ENCODE results near the gene SPATA6. TPM values are rescaled to one million over a fixed set of nuclear protein-coding genes. Genes with fewer than 3 reads are reported as not detected.
"Not testable (repeated sequence)": the region's sequence is repeated elsewhere in the genome, so short reads cannot be mapped to it uniquely, and the experiment has no call there.

Gene SPATA6
- total RNA-seq, 1 experiment from 2014 or later = 4.2 TPM

DNA sequence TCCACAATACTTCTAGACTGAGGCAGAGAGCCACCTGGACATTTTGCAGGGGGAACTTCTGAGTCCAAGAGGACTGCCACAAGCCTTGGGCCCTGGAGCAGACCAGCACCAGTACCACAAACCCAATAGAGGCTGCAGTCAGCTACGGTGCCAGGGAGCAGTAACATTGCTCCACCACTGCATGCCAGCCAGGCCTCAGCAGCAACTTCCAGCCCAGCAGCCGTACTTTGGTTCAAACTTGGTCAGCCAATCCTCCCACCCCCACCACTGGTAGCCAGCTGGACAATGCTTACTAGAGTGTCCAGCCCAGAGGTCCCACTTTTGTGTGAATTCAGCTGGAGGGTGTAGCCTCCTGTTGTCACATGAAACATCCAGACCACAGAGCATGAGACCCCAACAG is 142.1 kb downstream of the SPATA6 start:
- H3K4me1 Mint-ChIP-seq (ENCODE audit: insufficient read depth, unreplicated experiment) = no peaks in the 10 kb centered on the region
- peaks cover 4% of the 10 kb centered on the region for H3K36me3 Mint-ChIP-seq (ENCODE audit: insufficient read depth, unreplicated experiment)
- POLR2A ChIA-PET = no interaction called here
- no peaks in the 10 kb centered on the region for H3K27me3 Mint-ChIP-seq (ENCODE audit: insufficient read depth, unreplicated experiment)
- H3K27ac Mint-ChIP-seq (ENCODE audit: low read depth, unreplicated experiment) = no peak overlapping the region
- DNase-seq (ENCODE audit: unreplicated experiment) = no peak
- TF ChIP-seq, protein P1, sequence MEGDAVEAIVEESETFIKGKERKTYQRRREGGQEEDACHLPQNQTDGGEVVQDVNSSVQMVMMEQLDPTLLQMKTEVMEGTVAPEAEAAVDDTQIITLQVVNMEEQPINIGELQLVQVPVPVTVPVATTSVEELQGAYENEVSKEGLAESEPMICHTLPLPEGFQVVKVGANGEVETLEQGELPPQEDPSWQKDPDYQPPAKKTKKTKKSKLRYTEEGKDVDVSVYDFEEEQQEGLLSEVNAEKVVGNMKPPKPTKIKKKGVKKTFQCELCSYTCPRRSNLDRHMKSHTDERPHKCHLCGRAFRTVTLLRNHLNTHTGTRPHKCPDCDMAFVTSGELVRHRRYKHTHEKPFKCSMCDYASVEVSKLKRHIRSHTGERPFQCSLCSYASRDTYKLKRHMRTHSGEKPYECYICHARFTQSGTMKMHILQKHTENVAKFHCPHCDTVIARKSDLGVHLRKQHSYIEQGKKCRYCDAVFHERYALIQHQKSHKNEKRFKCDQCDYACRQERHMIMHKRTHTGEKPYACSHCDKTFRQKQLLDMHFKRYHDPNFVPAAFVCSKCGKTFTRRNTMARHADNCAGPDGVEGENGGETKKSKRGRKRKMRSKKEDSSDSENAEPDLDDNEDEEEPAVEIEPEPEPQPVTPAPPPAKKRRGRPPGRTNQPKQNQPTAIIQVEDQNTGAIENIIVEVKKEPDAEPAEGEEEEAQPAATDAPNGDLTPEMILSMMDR (IDR thresholded peaks at IDR 0.05; ENCODE audit: unreplicated experiment) = no peak
- CTCF ChIA-PET = no interaction called here
- no TSS peak for BruUV-seq (replicated peaks)
- H3K4me3 Mint-ChIP-seq (ENCODE audit: unreplicated experiment) = no peak overlapping the region
- intact Hi-C loops (cut with micrococcal nuclease) = no loop called here
- peaks cover 40% of the 10 kb centered on the region for H3K9me3 Mint-ChIP-seq (ENCODE audit: unreplicated experiment)

DNA sequence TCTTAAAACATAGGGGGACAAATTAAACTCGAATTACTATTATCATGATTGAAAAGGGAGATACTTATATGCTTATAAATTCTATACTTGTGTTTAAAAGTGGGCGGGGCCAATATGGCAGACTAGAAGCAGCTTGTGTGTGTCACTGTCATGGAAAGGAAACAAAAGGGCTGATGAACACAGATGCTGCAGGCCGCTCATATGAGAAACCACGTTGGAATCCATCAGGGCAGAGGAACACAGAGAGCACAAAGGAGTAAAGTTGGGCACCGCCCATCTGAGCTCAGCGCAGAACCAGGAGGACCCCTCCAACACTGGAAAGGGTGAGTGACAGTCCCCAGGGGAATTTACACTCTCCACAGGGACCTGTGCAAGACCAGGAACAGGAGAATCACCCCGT is 142.5 kb downstream of the SPATA6 start:
- Mint-ChIP-seq H3K27me3 (ENCODE audit: insufficient read depth, unreplicated experiment) (no peaks in the 10 kb centered on the region), H3K27ac (ENCODE audit: low read depth, unreplicated experiment) (no peak overlapping the region), H3K4me3 (ENCODE audit: unreplicated experiment) (no peak overlapping the region), H3K9me3 (ENCODE audit: unreplicated experiment) (peaks cover 40% of the 10 kb centered on the region), H3K36me3 (ENCODE audit: insufficient read depth, unreplicated experiment) (peaks cover 7% of the 10 kb centered on the region), H3K4me1 (ENCODE audit: insufficient read depth, unreplicated experiment) (no peaks in the 10 kb centered on the region)
- TF ChIP-seq, protein P1 (IDR thresholded peaks at IDR 0.05; ENCODE audit: unreplicated experiment) = no peak
- POLR2A ChIA-PET = no interaction called here
- intact Hi-C loops (cut with micrococcal nuclease) = no loop called here
- no peak for DNase-seq (ENCODE audit: unreplicated experiment)
- BruUV-seq (replicated peaks) = no TSS peak
- CTCF ChIA-PET = no interaction called here

DNA sequence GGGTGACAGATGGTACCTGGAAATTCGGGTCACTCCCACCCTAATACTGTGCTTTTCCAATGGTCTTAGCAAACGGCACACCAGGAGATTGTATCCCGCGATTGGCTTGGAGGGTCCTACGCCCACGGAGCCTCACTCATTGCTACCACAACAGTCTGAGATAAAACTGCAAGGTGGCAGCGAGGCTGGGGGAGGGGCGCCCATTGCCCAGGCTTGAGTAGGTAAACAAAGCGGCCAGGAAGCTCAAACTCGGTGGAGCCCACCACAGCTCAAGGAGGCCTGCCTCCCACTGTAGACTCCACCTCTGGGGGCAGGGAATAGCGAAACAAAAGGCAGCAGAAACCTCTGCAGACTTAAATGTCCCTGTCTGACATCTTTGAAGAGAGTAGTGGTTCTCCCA is 160.2 kb downstream of the SPATA6 start:
- CTCF ChIA-PET; DNase-seq (ENCODE audit: unreplicated experiment); H3K4me3 Mint-ChIP-seq (ENCODE audit: unreplicated experiment); H3K27ac Mint-ChIP-seq (ENCODE audit: low read depth, unreplicated experiment); H3K27me3 Mint-ChIP-seq (ENCODE audit: insufficient read depth, unreplicated experiment); POLR2A ChIA-PET; BruUV-seq (replicated peaks); intact Hi-C loops (cut with micrococcal nuclease); H3K4me1 Mint-ChIP-seq (ENCODE audit: insufficient read depth, unreplicated experiment); H3K36me3 Mint-ChIP-seq (ENCODE audit: insufficient read depth, unreplicated experiment): not testable (repeated sequence)
- peaks cover 17% of the 10 kb centered on the region for H3K9me3 Mint-ChIP-seq (ENCODE audit: unreplicated experiment)

DNA sequence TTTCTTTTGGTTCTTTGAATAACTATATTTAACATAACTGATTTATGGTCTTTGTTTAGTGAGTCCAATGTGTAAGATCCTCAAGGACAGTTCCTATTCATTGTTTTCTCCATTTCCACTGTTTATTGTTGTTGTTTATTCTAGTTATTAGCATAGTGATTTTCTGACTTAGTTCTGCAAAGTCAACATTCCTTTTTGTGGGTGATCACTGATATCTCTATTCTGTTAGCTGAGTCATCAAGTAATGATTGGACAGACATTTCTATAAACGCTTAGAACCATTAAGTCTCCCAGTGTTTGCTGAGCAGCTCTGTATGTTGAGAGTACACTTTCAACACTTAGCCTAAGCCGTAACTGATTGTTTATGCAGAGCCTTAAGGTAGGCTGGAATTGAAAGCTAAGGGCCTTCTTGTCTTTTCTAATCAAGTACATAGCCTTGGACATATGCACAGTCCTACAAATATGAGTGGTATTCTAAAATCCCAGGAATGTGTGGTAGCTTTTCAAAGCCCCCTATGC is 162.4 kb downstream of the SPATA6 start:
- Mint-ChIP-seq H3K9me3 (ENCODE audit: unreplicated experiment) (peaks cover 15% of the 10 kb centered on the region), H3K36me3 (ENCODE audit: insufficient read depth, unreplicated experiment) (no peaks in the 10 kb centered on the region), H3K4me1 (ENCODE audit: insufficient read depth, unreplicated experiment) (no peaks in the 10 kb centered on the region), H3K27ac (ENCODE audit: low read depth, unreplicated experiment) (no peak overlapping the region), H3K4me3 (ENCODE audit: unreplicated experiment) (no peak overlapping the region), H3K27me3 (ENCODE audit: insufficient read depth, unreplicated experiment) (no peaks in the 10 kb centered on the region)
- ChIA-PET CTCF (interaction anchor here (1.1 kb wide), 1 partner anchor 74 kb away, joined by 3 read pairs; no protein-coding TSS in a partner anchor), POLR2A (no interaction called here)
- BruUV-seq (replicated peaks) = no TSS peak
- no peak for DNase-seq (ENCODE audit: unreplicated experiment)
- TF ChIP-seq, protein P1 (IDR thresholded peaks at IDR 0.05; ENCODE audit: unreplicated experiment) = no peak
- intact Hi-C loops (cut with micrococcal nuclease) = no loop called here

DNA sequence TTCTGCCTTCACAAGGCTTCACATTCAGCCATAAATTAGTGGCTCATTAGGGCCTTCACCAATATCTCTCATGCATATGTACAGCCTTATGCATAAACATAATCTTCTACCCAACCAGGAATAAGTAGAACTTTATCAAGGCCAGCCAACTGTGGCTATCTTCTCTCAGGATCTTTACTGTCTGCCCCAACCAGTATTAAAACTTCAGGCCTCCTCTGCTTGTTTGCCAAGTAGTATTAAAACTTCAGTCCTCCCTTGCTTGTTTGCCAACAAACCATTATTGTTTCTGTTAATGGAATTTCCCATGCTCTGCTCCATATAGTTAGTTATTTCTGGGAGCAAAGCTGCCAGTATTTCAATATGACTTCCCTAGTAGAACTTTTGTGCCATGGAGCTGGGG is 169.4 kb downstream of the SPATA6 start:
- H3K27ac Mint-ChIP-seq (ENCODE audit: low read depth, unreplicated experiment) = no peak overlapping the region
- intact Hi-C loops (cut with micrococcal nuclease) = no loop called here
- ChIA-PET POLR2A (interaction anchor here (0.6 kb wide), 1 partner anchor 1400 kb away, joined by 3 read pairs; no protein-coding TSS in a partner anchor), CTCF (no interaction called here)
- no peaks in the 10 kb centered on the region for H3K36me3 Mint-ChIP-seq (ENCODE audit: insufficient read depth, unreplicated experiment)
- BruUV-seq (replicated peaks) = no TSS peak
- no peak overlapping the region for H3K4me3 Mint-ChIP-seq (ENCODE audit: unreplicated experiment)
- H3K27me3 Mint-ChIP-seq (ENCODE audit: insufficient read depth, unreplicated experiment) = no peaks in the 10 kb centered on the region
- no peaks in the 10 kb centered on the region for H3K4me1 Mint-ChIP-seq (ENCODE audit: insufficient read depth, unreplicated experiment)
- peaks cover 26% of the 10 kb centered on the region for H3K9me3 Mint-ChIP-seq (ENCODE audit: unreplicated experiment)
- DNase-seq (ENCODE audit: unreplicated experiment) = no peak
- TF ChIP-seq, protein P1 (IDR thresholded peaks at IDR 0.05; ENCODE audit: unreplicated experiment) = no peak

All from MCF 10A (cell line).